Ovary (tissue), 9 donors: ENCODE results near the gene MROH2A. TPM values are rescaled to one million over a fixed set of nuclear protein-coding genes. Genes with fewer than 3 reads are reported as not detected.

Source experiments
- DNase-seq, 5 donors: peaks; one replicate each; pipeline ENCODE4 v3.0.0-alpha.2; 2019 to 2020
- H3K27ac ChIP-seq, 2 donors: fragments of 200-600 bp; one replicate each; pipeline versions ENCODE4 v1.5.1 to v1.8.0; 2019 to 2022
- H3K27me3 ChIP-seq: fragments of 200-600 bp; one replicate; pipeline ENCODE4 v1.8.0; 2022
- H3K36me3 ChIP-seq: fragments of 200-600 bp; sonication (generic); one replicate; pipeline ENCODE4 v1.5.1; 2019
- H3K4me1 ChIP-seq: one replicate; pipeline ENCODE4 v1.8.1; 2013; ENCODE audit warnings: mild to moderate bottlenecking, moderate library complexity; ENCODE audit not compliant: insufficient read depth
- H3K4me3 ChIP-seq: fragments of 200-600 bp; sonication (generic); one replicate; pipeline ENCODE4 v1.5.1; 2017
- H3K9me3 ChIP-seq, 2 donors: fragments of 200-600 bp in 1 of 2; sonication (generic) in 1 of 2; one replicate each; pipeline versions ENCODE4 v1.5.1 to v1.8.1; 2013 to 2019; ENCODE audit warnings: mild to moderate bottlenecking in 1 of 2, moderate library complexity in 1 of 2
- EP300 ChIP-seq: sonication (generic); formaldehyde crosslinking; IDR thresholded peaks from one replicate; pipeline ENCODE4 v1.6.1; 2017; ENCODE audit warnings: antibody characterized with exemption
- POLR2A ChIP-seq: fragments of 450-650 bp; IDR thresholded peaks from one replicate; pipeline ENCODE4 v1.6.1; 2017; ENCODE audit warnings: antibody characterized with exemption, mild to moderate bottlenecking, moderate library complexity
- WGBS, 3 donors: extraction: QIAGEN DNeasy Blood & Tissue Kit in 1 of 3; methylation state at CpG; one replicate each; pipeline versions ENCODE4 v1.1.5 to v1.1.7; 2013 to 2017; 5-methylcytosine and 5-hydroxymethylcytosine counted together
- intact Hi-C, 4 donors: fragments of 100-400 bp; cut with DNase I; formaldehyde crosslinking; loops; one replicate each; pipeline versions ENCODE4 v1.11.0 to v1.15.1; 2022 to 2023
- polyA plus RNA-seq, 2 donors: library from polyadenylated mRNA; stranded (reverse); fragments of 200-250 nt in 1 of 2; fragments of 350-450 nt in 1 of 2; fragmentation: Illumina TruSeq in 1 of 2; extraction: RNeasy Lipid Tissue Mini Kit (QIAGEN cat#74804) in 1 of 2; gene quantifications; one replicate each; pipeline ENCODE4 v1.2.3, GENCODE V29; 2013 to 2014
- total RNA-seq, 7 donors: library from RNA; depleted of rRNA in 2 of 7; stranded (reverse); fragments of >200 nt in 2 of 7; fragmentation: NEBNext Ultra II Directional in 3 of 7; extraction: Animal tissue kit (Norgen Biotek cat#: 25700) in 3 of 7; gene quantifications; one replicate each; pipeline versions ENCODE4 v1.1.0 to v1.2.4, GENCODE V29; 2016 to 2023
- TF ChIP-seq, protein P1 (sequence below), 3 donors: fragments of 450-650 bp in 2 of 3; fragments of 200-600 bp in 1 of 3; IDR thresholded peaks; one replicate each; pipeline versions ENCODE4 v1.5.1 to v1.8.0; 2016 to 2022; ENCODE audit warnings: antibody characterized with exemption in 3 of 3, mild to moderate bottlenecking in 1 of 3
- donor health status: DM: no; HTN: no; CAD: no; lungs with moderate emphysema.
- donor health status: DM: no; HTN: no; CAD: no.
- donor health status: Bipolar disorder and iron deficiency.
- donor health status: DM: yes; HTN: yes; CAD: no.
- donor health status: DM: no; HTN: no; CAD: no.
- donor health status: DM: yes; HTN: yes; CAD: no.

The MROH2A gene
- total and polyA plus RNA-seq, 9 donors, result not detected

DNA sequence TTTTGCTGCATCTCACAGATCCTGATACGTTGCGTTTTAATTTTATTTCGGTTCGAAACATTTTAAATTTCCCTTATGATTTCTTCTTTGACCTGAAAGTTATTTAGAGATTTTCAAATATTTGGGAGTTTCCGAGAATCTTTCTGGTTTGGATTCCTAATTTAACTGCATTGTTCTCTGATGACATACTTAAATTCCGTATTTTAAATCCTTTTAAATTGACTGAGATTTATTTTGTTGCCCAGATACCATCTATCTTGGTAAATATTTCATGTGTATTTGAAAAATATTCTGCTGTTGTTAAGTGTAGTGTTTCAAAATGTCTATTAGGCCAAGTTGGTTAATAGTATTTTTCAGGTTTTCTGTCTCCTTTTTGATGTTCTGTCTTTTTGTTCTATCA lies 37.7 kb downstream of the MROH2A start:
- no peak for DNase-seq
- no peaks in the 10 kb centered on the region for H3K27me3 ChIP-seq
- intact Hi-C loops, result no loop called here
- 67 to 77% (median 68%) methylated on average over 6 of the region's 6 CpGs for WGBS, 3 donors
- H3K36me3 ChIP-seq, result no peaks in the 10 kb centered on the region
- TF ChIP-seq EP300 (no peak), POLR2A (no peak)
- H3K4me3 ChIP-seq, result no peak overlapping the region
- H3K9me3 ChIP-seq, result no peaks in the 10 kb centered on the region
- H3K27ac ChIP-seq, result no peak overlapping the region
- no peaks in the 10 kb centered on the region for H3K4me1 ChIP-seq

- peak in 1 of 5 donors; percentile 12 for DNase-seq
- H3K27me3 ChIP-seq, result no peaks in the 10 kb centered on the region
Observed at GRCh38 chr2:233816334-233816733, 38.2 kb downstream of the MROH2A start.

GRCh38 chr2:233816771-233817170 lies 38.6 kb downstream of the MROH2A start:
- H3K27me3 ChIP-seq, result no peaks in the 10 kb centered on the region
- peak in 1 of 5 donors; percentile 17 for DNase-seq
- no peak overlapping the region for H3K27ac ChIP-seq
- WGBS, 3 donors, result 69 to 74% (median 71%) methylated on average over 4 of the region's 4 CpGs
- no peaks in the 10 kb centered on the region for H3K9me3 ChIP-seq
- no peaks in the 10 kb centered on the region for H3K4me1 ChIP-seq
- H3K4me3 ChIP-seq, result no peak overlapping the region
- H3K36me3 ChIP-seq, result no peaks in the 10 kb centered on the region
- no peak for TF ChIP-seq POLR2A
- no peak for TF ChIP-seq EP300
- TF ChIP-seq, protein P1, sequence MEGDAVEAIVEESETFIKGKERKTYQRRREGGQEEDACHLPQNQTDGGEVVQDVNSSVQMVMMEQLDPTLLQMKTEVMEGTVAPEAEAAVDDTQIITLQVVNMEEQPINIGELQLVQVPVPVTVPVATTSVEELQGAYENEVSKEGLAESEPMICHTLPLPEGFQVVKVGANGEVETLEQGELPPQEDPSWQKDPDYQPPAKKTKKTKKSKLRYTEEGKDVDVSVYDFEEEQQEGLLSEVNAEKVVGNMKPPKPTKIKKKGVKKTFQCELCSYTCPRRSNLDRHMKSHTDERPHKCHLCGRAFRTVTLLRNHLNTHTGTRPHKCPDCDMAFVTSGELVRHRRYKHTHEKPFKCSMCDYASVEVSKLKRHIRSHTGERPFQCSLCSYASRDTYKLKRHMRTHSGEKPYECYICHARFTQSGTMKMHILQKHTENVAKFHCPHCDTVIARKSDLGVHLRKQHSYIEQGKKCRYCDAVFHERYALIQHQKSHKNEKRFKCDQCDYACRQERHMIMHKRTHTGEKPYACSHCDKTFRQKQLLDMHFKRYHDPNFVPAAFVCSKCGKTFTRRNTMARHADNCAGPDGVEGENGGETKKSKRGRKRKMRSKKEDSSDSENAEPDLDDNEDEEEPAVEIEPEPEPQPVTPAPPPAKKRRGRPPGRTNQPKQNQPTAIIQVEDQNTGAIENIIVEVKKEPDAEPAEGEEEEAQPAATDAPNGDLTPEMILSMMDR (IDR thresholded peaks at IDR 0.05), result no peak
- intact Hi-C loops, result no loop called here

More at GRCh38 chr2:233816334-233816733, 38.2 kb downstream of the MROH2A start:
- H3K4me1 ChIP-seq, result no peaks in the 10 kb centered on the region
- no peaks in the 10 kb centered on the region for H3K36me3 ChIP-seq
- no peak overlapping the region for H3K4me3 ChIP-seq
- H3K9me3 ChIP-seq, result no peaks in the 10 kb centered on the region
- intact Hi-C loops, result no loop called here
- no peak overlapping the region for H3K27ac ChIP-seq
- 30 to 42% (median 34%) methylated on average over 2 of the region's 2 CpGs for WGBS, 3 donors
- TF ChIP-seq POLR2A (no peak), EP300 (no peak)
- TF ChIP-seq, protein P1 (IDR thresholded peaks at IDR 0.05), result no peak

GRCh38 chr2:233817361-233817911 lies 39.3 kb downstream of the MROH2A start:
- Histone ChIP-seq H3K9me3 (no peaks in the 10 kb centered on the region), H3K4me3 (no peak overlapping the region), H3K4me1 (no peaks in the 10 kb centered on the region), H3K27ac (no peak overlapping the region), H3K36me3 (no peaks in the 10 kb centered on the region), H3K27me3 (no peaks in the 10 kb centered on the region)
- TF ChIP-seq, protein P1 (IDR thresholded peaks at IDR 0.05), result no peak
- no peak for TF ChIP-seq POLR2A
- no peak for TF ChIP-seq EP300
- DNase-seq, result no peak
- 75 to 91% (median 85%) methylated on average over 3 of the region's 3 CpGs for WGBS, 3 donors
- intact Hi-C loops, result no loop called here

GRCh38 chr2:233817995-233818638 lies 40.0 kb downstream of the MROH2A start:
- Histone ChIP-seq H3K27me3 (no peaks in the 10 kb centered on the region), H3K9me3 (no peaks in the 10 kb centered on the region), H3K27ac (no peak overlapping the region), H3K36me3 (no peaks in the 10 kb centered on the region), H3K4me3 (no peak overlapping the region), H3K4me1 (no peaks in the 10 kb centered on the region)
- TF ChIP-seq EP300, result no peak
- TF ChIP-seq POLR2A, result no peak
- TF ChIP-seq, protein P1 (IDR thresholded peaks at IDR 0.05), result no peak
- intact Hi-C loops, result no loop called here
- 88 to 93% (median 89%) methylated on average over 11 of the region's 11 CpGs for WGBS, 3 donors
- no peak for DNase-seq
